ENCODE data around the gene ADCY10.
"Not testable (repeated sequence)": the region's sequence is repeated elsewhere in the genome, so short reads cannot be mapped to it uniquely, and the experiment has no call there.

Gene ADCY10, protein sequence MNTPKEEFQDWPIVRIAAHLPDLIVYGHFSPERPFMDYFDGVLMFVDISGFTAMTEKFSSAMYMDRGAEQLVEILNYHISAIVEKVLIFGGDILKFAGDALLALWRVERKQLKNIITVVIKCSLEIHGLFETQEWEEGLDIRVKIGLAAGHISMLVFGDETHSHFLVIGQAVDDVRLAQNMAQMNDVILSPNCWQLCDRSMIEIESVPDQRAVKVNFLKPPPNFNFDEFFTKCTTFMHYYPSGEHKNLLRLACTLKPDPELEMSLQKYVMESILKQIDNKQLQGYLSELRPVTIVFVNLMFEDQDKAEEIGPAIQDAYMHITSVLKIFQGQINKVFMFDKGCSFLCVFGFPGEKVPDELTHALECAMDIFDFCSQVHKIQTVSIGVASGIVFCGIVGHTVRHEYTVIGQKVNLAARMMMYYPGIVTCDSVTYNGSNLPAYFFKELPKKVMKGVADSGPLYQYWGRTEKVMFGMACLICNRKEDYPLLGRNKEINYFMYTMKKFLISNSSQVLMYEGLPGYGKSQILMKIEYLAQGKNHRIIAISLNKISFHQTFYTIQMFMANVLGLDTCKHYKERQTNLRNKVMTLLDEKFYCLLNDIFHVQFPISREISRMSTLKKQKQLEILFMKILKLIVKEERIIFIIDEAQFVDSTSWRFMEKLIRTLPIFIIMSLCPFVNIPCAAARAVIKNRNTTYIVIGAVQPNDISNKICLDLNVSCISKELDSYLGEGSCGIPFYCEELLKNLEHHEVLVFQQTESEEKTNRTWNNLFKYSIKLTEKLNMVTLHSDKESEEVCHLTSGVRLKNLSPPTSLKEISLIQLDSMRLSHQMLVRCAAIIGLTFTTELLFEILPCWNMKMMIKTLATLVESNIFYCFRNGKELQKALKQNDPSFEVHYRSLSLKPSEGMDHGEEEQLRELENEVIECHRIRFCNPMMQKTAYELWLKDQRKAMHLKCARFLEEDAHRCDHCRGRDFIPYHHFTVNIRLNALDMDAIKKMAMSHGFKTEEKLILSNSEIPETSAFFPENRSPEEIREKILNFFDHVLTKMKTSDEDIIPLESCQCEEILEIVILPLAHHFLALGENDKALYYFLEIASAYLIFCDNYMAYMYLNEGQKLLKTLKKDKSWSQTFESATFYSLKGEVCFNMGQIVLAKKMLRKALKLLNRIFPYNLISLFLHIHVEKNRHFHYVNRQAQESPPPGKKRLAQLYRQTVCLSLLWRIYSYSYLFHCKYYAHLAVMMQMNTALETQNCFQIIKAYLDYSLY (N-terminal part only)

DNA sequence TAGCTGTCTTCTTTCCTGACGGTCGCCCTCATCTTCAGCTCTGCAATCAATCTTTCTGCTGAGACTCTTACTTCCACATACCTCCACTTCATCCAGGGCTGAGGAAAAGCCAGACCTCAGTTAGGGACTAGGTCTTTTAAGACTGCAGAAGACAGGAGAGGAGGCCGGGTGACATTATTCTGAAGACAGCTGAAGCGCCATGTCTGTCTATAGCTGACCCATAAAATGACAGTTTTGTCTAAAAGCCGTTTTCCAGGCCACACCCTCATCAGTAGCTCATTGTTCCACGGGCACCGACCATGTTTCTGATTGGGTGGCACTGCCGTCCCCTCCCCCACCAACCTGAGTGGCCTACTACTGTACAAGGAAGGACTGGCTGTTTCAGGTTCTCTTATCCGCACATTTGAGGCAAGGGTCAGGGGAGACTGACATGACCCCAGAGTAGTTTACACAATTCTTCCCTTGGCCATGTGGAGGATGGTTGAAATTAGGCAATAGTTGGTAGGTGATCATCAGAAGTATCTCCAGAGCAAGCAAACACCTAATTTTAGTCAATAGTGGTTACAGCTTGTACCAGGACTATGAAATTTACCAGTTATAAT lies at the start of gene ADCY10:
Gene ADCY10 (minus strand): TSS at position 240 of the 602 bp plus-strand sequence. CDS start 8,994 bp downstream, outside the sequence.
- no peak for DNase-seq

DNA sequence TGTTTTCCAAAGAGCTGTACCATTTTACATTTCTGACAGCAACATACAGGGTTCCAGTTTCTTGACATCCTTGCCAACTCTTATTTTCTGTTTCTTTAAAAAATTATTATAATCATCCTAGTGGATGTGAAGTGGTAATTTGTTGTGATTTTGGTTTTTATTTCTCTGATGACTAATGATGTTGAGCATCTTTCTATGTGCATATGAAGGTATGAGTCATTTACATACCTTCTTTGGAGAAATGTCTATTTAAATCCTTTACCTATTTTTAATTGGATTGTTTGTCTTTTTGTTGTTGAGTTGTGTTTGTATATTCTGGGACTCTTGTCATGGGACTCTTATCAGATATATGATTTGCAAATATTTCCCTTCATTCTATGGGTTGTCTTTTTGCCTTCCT lies 43.8 kb upstream of the ADCY10 start:
- DNase-seq = no peak

DNA sequence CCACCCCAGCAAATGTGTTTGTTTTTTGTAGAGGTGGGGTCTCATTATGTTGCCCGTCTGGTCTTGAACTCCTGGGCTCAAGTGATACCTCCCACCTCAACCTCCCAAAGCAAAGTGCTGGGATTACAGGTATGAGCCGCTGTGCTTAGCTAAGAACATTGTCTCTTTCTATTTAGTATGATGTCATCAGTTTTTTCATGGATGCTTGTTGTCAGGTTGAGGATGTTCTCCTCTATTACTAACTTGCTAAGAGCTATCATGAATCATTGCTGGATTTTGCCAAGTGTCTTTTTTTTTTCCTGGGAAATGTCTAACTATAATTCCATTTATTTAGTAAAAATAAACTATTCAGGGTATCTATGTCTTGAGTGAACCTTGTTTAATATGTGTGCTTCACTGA lies 42.0 kb upstream of the ADCY10 start:
- DNase-seq = no peak

DNA sequence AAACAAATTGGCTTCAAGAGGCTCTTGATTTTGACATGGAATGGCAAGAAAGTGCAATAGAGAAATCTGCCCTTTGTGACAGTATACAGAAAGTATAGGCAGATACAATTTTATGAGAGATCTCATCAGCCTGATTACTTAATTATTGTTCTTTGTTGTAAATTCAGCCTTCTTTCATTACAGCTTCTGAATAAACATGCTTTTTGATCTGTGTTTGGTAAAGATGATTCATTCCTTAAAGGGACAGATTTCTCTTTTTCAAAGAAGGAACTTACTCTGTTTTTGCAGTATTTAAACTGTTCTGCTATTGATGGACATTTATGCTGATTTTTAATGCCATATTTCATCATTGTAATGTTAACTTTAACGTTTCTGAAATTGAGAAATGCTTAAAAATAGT lies 36.6 kb upstream of the ADCY10 start:
- DNase-seq = no peak

DNA sequence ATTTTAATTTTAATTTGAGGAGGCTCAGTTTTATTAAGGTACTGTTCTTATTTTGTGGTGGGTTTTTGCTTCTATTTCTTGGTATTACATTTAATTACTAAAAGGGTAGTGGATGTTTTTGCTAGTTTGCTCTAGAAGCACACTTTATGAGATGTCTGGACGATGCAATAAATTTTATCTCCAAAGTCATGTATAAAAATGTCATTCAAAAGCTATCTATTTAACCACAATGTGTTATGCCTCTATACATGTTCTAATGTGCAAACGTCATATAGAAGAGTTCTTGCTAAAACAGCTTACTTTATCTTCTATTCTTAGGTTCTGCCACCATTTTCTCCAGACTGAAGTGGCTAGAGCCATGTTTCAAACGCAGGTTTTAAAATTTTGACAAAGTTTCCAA lies 35.9 kb upstream of the ADCY10 start:
- no peak for DNase-seq

DNA sequence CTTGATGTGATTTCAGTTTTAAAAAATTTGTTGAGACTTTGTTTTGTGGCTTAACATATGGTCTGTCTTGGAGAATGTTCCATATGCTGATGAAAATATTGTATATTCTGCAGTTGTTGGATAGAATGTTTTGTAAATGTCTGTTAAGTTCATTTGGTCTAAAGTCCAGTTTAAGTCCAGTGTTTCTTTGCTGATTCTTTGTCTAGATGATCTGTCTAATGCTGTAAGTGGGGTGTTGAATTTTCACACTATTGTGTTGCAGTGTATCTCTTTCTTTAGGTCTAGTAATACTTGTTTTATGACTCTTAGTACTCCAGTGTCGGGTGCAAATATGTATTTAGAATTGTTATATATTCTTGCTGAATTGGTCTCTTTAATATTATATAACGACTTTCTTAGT lies 33.8 kb upstream of the ADCY10 start:
- DNase-seq = no peak

DNA sequence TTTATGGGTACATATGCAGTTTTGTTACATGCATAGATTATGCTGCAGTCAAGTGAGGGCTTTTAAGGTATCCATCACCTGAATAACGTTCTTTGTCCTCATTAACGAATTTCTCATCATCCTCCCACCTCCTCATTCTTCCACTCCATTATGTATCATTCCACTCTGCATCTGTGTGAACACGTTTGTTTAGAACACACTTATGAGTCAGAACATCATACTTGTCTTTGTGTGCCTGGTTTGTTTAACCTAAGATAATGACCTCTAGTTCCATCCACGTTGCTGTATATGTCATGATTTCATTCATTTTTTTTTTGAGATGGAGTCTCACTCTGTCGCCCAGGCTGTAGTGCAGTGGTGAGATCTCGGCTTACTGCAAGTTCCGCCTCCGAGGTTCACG lies 29.6 kb upstream of the ADCY10 start:
- DNase-seq = no peak

DNA sequence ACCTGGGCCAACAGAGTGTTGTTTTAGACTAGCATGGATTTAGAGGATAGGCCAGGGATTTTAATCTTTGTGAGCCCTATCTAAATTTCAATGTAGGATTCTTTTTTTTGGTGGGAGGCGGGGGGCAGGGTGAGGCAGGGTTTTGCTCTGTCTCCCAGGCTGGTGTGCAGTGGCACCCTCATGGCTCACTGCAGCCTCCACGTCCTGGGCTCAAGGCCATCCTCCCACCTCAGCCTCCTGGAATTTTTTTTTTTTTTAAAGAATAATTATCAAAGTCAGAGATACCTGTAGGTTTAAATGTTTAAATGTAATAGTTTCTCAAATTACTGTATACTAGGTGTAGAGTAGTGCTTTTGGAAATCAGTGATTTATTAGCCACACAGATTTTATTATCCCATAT lies 26.3 kb upstream of the ADCY10 start:
- DNase-seq = no peak

DNA sequence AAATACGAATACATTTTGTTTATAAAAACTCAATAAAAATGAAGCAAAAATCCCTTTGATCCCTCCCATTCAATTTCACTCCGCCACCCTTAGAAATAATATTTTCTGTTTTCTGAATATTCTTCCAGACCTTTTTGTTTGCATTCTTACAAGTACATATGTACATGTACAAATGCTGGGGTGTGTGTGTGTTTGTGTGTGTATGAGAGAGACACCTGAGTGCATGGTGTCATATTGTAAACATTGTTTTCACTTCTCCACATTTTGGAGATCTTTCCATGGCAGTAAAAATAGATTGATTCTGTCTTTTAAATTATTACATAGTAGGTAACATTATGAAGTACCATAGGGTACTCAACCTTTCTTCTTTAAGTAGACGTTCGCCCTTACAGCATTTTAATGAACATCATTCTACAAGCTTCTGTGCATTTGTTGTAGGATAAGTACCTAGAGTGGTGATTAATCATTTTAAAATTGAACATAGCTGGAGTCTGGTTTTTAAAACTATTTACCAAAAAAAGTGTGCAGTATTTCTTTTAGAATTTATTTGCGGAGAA lies 24.2 kb upstream of the ADCY10 start:
- DNase-seq = no peak

DNA sequence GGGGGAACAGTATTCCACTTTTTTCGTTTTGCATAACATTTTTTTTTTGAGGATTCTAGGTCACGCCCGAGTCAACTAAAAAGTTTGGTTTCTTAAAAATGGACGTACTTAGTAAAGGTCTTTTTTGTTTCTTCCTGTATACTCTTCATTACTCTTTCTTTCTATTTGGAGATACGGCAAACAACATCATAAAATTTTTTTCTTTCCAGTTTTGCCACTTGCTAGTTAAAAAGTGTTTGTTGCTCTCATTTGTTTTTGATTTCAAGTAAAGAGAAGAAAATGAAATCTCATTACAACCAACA lies 23.7 kb upstream of the ADCY10 start:
- DNase-seq = no peak

DNA sequence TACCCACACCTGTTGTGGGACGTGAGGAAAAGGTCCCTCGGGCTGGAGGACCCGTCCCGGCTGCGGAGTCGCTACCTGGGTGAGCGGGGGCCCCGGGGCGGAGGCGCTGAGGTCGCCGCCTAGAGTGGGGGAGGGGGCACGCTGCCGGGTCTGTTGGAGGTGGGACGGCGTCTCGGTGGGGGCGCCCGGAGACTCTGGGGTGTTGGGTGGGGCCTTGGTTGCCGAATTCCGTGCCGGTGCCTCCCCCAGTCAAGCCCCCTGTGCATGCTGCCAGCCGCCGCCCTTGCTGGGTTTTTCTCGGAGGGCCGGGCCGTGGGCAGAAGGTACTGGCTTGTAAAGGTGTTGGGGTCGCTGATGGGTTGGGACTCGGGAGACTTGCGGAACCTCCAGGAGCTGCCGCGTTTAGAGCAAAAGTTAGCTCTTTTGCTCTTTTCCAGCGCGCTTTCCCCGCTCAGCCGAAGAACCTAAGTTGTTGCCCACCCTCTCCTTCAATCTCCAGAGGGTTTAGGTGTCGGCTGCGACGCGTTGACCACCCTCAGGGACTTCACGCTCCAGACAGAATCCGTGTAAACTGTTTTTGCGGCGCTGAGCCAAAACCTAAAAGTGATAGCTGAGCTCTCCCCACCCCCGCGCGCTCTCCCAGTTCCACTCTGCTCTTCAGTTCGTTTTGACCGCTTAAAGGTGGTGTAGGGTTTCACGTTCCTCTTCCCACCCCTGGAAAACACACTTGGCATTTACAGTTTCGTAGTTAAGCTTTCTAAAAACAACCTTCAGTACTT lies 23.2 kb upstream of the ADCY10 start, which contains the start of gene MPC2:
Gene MPC2 (minus strand): TSS at position 143 of the 779 bp plus-strand sequence. CDS start 1,231 bp downstream, outside the sequence.
- DNase-seq = peak; percentile 72

DNA sequence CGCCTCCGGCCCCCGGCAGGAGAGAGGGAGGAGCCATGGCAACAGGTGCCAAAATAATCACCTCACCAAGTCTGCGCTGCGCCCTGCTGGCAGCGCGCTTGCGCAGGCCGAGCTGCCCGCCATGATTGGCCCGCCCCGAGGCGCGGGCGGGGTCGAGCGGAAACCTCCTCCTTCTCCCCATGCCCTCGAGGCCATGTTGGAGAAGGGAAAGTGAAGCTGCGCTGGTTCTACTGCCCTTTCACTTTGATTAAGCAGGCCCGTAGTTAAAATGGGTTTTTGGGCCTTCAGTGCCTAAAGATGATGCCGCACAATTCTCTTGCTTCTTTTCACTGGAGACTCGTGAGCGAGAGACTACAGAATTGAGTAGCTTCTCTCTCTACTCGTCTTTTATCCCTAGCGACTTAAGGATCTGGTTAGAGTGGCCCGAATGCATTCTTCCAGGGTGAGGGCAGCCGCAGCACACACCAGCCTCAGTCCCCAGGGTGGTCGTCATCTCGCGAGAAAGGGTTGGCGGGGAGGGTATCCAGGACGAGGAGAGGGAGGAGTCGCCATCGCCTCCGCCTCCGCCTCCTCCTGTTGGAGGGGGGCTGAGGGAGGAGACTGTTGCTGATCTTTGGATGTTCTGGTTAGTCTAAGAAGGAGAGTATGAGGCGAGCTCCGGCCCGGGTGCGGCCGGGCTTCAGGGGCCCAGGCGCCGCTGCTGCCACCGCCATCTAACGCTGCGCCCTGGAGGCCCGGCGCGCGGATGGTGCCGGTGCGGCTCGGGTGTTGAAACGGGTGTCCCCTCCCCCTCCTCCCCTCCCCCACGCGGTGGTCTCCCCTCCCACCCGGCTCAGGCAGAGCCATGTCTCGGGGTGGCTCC lies 22.4 kb upstream of the ADCY10 start, which contains the start of gene DCAF6:
Gene DCAF6 (plus strand): TSS at position 616 of the 862 bp plus-strand sequence. CDS start 229 bp downstream, at position 845.
- peak; percentile 97 for DNase-seq

DNA sequence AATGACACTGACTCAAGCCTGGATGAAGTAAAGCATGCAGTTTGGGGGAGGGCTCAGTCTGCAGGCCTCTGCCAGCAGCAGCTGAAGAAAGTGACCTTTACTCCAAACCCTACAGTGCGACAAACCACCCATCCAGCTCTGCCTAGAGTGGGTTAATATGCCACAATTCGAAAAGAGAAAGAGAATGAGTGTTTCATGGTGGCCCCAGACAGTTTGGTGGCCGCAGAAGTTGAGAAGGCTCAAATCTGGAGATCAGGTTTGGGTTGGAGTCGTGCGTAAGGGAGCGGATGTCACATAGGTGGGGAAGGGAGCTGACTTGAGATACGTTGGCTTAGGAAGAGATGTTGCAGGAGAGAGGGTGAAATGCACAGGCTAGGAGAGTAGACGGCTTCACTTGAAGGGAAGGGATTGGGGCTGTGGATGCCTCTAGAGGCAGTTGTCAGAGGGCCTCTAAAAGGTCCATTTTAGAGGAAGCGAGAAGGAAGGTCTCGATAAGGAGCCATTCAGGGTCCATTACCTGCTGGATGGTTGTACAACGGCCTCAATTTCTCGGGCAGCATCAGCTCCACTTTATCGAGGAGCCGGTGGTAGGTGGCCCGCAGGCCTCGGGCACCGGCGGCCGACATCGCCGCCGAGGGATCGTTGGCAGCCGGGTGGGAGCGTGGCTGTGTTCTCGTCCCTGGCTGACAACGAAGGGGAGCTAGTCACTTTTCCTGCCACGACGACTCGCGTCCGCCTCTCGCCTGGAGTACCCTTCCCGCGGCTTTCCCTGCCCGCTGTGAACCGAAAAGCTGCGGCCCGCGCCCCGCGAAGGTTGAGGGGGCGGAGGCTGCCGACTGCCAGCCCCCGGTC lies 21.5 kb upstream of the ADCY10 start:
- DNase-seq = peak; percentile 39

DNA sequence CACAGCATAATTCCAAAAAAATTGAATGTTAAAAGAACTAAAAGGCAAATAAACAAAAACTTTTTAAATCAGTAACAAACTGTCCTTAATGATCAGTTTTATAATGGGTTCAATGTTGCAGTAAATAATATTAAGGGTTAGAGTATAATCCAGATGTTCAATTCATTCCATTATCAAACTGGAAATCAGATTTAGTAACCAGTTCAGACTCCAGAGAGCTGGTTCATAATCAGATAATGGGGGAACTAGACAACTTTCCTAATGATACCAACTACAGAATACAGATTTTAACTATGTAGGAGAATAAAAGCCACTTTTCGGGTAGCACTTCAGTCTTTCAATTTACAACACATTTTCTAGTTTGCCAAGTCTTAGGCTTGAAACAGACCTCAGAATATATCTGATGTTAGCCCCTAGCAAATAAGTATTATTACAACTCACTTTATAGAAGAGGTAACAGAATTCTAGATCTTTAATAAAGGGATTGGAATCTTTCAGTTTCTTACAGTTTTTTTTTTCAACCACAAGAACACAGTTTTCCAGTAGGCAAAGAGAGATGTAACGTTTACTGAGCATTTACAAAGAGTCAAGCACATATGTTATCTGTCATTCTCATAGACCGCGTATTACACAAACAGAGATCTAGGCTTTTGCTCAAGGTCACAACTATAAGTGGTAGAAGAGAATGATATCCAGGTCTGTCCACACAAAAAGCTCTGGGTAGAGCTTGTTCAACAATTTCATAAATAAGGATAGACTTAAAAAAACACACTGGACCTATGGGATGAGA lies 20.7 kb upstream of the ADCY10 start:
- no peak for DNase-seq

DNA sequence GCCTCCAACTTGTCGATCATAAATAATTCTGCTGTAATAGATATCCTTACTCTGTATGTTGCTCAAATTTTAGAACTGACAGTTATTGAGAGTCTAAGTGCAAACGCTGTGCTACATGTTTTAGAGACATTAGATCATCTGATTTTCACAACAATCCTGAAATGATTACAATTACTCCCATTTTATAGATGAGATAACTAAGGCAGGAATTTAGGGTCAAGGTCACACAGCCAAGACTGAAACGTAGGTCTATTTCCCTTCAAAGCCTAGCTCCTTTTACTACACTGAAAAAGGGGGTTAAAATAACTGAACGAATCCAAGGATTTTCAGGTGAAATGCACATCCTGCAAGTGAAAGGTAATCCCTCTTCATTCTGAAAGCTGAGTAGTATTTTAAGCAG lies 19.9 kb upstream of the ADCY10 start:
- no peak for DNase-seq

DNA sequence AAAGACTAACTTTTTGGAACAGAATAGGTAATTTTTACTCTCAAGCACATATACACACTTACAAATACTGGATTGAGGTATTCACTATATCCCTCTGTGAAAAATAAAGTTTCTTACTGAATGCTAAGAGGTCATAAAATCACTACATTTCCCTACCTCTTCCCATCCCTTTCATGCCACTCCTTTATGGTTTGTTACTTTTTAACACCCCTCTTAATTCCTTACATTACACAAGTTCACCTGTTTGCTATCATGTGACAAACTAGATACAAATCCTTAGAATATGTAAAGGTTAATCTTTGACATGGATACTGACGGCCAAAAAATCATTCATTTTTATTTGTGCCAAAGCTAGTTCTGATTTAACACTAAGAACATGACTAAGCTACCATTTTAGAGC lies 15.8 kb upstream of the ADCY10 start:
- no peak for DNase-seq

DNA sequence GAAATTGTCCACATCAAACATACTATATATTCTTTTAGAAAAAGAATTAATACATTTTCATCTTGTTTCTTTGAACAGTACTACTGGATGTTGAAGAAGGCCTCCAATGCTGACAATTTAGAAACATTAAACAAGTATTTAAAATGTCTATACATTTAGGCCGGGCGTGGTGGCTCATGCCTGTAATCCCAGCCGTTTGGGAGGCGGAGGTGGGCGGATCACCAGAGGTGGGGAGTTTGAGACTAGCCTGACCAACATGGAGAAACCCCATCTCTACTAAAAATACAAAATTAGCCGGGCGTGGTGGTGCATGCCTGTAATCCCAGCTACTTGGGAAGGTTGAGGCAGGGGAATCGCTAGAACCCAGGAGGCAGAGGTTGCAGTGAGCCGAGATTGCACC lies 15.0 kb upstream of the ADCY10 start:
- DNase-seq = not testable (repeated sequence)

DNA sequence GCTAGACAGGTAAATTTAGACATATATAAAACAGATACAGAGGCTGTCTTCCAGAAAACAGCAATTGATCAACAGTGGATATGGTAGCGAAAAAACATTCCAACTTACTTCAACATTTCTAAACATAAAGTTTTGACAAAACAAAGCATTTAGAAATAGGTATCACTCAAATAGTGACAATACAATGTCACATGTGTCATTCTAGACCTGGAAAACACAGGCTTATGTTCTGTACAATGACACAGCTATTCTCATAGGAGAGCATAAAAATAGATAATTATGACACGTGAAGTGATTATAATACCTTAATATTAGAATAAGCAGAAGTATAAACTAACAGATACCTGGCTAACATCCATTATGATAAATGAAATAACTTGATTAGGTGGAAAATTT lies 14.5 kb upstream of the ADCY10 start:
- no peak for DNase-seq
